NT2/D1 (cell line): ENCODE measurements around the gene MARCHF2.
"Not testable (repeated sequence)": the region's sequence is repeated elsewhere in the genome, so short reads cannot be mapped to it uniquely, and the experiment has no call there.

Experiments used
- YY1 ChIP-seq: IDR thresholded peaks from 2 replicates; pipeline ENCODE4 v1.6.1; 2011; ENCODE audit not compliant: insufficient read length, insufficient read depth
- ZNF274 ChIP-seq: IDR thresholded peaks from 2 replicates; pipeline ENCODE4 v1.6.1; 2011; ENCODE audit warnings: mild to moderate bottlenecking, low read depth, low read length

GRCh38 chr19:8425331-8425730 lies 12.2 kb downstream of the MARCHF2 start:
- TF ChIP-seq ZNF274, YY1: not testable (repeated sequence)
